Thyroid gland (tissue), 4 donors: ENCODE data around the gene DAZAP2.

Source experiments
- CTCF ChIP-seq, 6 experiments: fragments of 200-600 bp in 3 of 6; fragments of 450-650 bp in 3 of 6; sonication (generic) in 3 of 6; IDR thresholded peaks; one replicate each; pipeline ENCODE4 v1.5.1; 2016 to 2019; ENCODE audit warnings: antibody characterized with exemption in 6 of 6, mild to moderate bottlenecking in 2 of 6, inconsistent platforms in 1 of 6, moderate library complexity in 1 of 6
- POLR2A ChIP-seq, 2 donors: fragments of 450-650 bp; IDR thresholded peaks; one replicate each; pipeline ENCODE4 v1.6.1; 2017; ENCODE audit warnings: antibody characterized with exemption in 2 of 2, mild to moderate bottlenecking in 2 of 2, moderate library complexity in 1 of 2

GRCh38 chr12:51225771-51226170 is 12.9 kb upstream of the DAZAP2 start:
- TF ChIP-seq POLR2A (IDR thresholded peaks at IDR 0.05) (no peak), CTCF (IDR thresholded peaks at IDR 0.05) (no peak)
